ENCODE results near the gene TBC1D10A.

DNA sequence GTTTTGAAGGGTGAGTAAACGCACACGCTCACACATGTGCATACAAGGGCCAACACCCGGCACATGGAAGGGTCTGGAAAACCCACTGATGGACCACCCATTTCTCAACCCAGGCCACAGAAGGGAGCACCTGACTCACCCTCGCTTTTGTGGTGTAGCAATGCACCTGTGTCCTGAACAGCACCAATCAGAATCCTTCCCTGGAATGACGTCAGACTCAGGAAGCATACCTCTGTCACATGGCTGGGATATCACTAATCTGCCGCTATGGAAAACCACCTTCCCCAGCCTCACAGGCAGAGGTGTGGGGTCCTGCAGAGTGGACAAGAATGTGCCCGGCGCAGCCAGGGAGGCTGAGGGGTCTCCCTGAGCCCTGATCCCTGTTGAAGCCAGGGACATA is 51.1 kb downstream of the TBC1D10A start:
- TF ChIP-seq, protein P1, sequence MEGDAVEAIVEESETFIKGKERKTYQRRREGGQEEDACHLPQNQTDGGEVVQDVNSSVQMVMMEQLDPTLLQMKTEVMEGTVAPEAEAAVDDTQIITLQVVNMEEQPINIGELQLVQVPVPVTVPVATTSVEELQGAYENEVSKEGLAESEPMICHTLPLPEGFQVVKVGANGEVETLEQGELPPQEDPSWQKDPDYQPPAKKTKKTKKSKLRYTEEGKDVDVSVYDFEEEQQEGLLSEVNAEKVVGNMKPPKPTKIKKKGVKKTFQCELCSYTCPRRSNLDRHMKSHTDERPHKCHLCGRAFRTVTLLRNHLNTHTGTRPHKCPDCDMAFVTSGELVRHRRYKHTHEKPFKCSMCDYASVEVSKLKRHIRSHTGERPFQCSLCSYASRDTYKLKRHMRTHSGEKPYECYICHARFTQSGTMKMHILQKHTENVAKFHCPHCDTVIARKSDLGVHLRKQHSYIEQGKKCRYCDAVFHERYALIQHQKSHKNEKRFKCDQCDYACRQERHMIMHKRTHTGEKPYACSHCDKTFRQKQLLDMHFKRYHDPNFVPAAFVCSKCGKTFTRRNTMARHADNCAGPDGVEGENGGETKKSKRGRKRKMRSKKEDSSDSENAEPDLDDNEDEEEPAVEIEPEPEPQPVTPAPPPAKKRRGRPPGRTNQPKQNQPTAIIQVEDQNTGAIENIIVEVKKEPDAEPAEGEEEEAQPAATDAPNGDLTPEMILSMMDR (IDR thresholded peaks at IDR 0.05): no peak
- TF ChIP-seq POLR2A (IDR thresholded peaks at IDR 0.05) (no peak), POLR2AphosphoS5 (IDR thresholded peaks at IDR 0.05) (no peak)
